Astrocyte (in vitro differentiated cells and primary cell): Measurements from ENCODE around the gene TNFRSF19. TPM values are rescaled to one million over a fixed set of nuclear protein-coding genes. Genes with fewer than 3 reads are reported as not detected.

ENCODE experiments used
- DNase-seq: peaks from one replicate; pipeline ENCODE4 v3.0.0-alpha.2; 2010; ENCODE audit warnings: low read depth
- FAIRE-seq: peaks from 2 replicates; lab custom pipeline; 2011; peaks lifted over from hg19 to GRCh38; lab: Jason Lieb, UNC
- H2AFZ ChIP-seq: 2 replicates; pipeline ENCODE4 v1.6.0; 2012; ENCODE audit warnings: low read depth, low read length, inconsistent platforms
- H3K27ac ChIP-seq: 2 replicates; pipeline ENCODE4 v1.5.1; 2011; ENCODE audit warnings: low read depth, low read length, inconsistent platforms
- H3K27me3 ChIP-seq: 2 replicates; pipeline ENCODE4 v1.6.0; 2011; ENCODE audit warnings: low read length, inconsistent platforms; ENCODE audit not compliant: insufficient read depth
- H3K36me3 ChIP-seq: 2 replicates; pipeline ENCODE4 v1.5.1; 2011; ENCODE audit warnings: low read length, inconsistent platforms; ENCODE audit not compliant: insufficient read depth
- H3K4me1 ChIP-seq: 2 replicates; pipeline ENCODE4 v1.5.1; 2011; ENCODE audit warnings: low read length, inconsistent platforms; ENCODE audit not compliant: insufficient read depth
- H3K4me2 ChIP-seq: 2 replicates; pipeline ENCODE4 v1.6.0; 2012; ENCODE audit warnings: low read length, inconsistent platforms
- H3K4me3 ChIP-seq: 2 replicates; pipeline ENCODE4 v1.5.1; 2011; ENCODE audit warnings: low read depth, mild to moderate bottlenecking, low read length, inconsistent platforms; ENCODE audit not compliant: insufficient read depth
- H3K79me2 ChIP-seq: 2 replicates; pipeline ENCODE4 v1.6.0; 2012; ENCODE audit warnings: mild to moderate bottlenecking, low read length, inconsistent platforms; ENCODE audit not compliant: insufficient read depth
- H3K9ac ChIP-seq: 2 replicates; pipeline ENCODE4 v1.6.0; 2012; ENCODE audit warnings: mild to moderate bottlenecking, low read length, inconsistent platforms
- H3K9me3 ChIP-seq: 2 replicates; pipeline ENCODE4 v1.5.1; 2012; ENCODE audit warnings: low read depth, mild to moderate bottlenecking, low read length, inconsistent platforms; ENCODE audit not compliant: insufficient read depth
- H4K20me1 ChIP-seq: 2 replicates; pipeline ENCODE4 v1.6.0; 2012; ENCODE audit warnings: low read length, inconsistent platforms; ENCODE audit not compliant: insufficient read depth
- H3K27ac Mint-ChIP-seq: one replicate; pipeline ENCODE4 v1.8.0; 2021; ENCODE audit warnings: mild to moderate bottlenecking, mixed read lengths; ENCODE audit not compliant: unreplicated experiment
- H3K27me3 Mint-ChIP-seq: one replicate; pipeline ENCODE4 v1.8.0; 2021; ENCODE audit warnings: low read depth, mixed read lengths; ENCODE audit not compliant: unreplicated experiment
- H3K36me3 Mint-ChIP-seq: one replicate; pipeline ENCODE4 v1.8.0; 2021; ENCODE audit warnings: low read depth, mixed read lengths; ENCODE audit not compliant: unreplicated experiment
- H3K4me1 Mint-ChIP-seq: one replicate; pipeline ENCODE4 v1.8.0; 2021; ENCODE audit warnings: low read depth, mixed read lengths; ENCODE audit not compliant: unreplicated experiment
- H3K4me3 Mint-ChIP-seq: one replicate; pipeline ENCODE4 v1.8.0; 2021; ENCODE audit warnings: mild to moderate bottlenecking, moderate library complexity, mixed read lengths; ENCODE audit not compliant: unreplicated experiment
- H3K9me3 Mint-ChIP-seq: one replicate; pipeline ENCODE4 v1.8.0; 2021; ENCODE audit warnings: mild to moderate bottlenecking, mixed read lengths; ENCODE audit not compliant: unreplicated experiment
- CTCF ChIP-seq: IDR thresholded peaks from 2 replicates; pipeline ENCODE4 v1.5.1; 2011; ENCODE audit warnings: low read depth, mild to moderate bottlenecking, inconsistent platforms, low read length, moderate library complexity; ENCODE audit not compliant: insufficient read depth
- EZH2 ChIP-seq: IDR thresholded peaks from 2 replicates; pipeline ENCODE4 v1.6.1; 2012; ENCODE audit warnings: mild to moderate bottlenecking, low read length, inconsistent platforms; ENCODE audit not compliant: insufficient read depth
- total RNA-seq: library from RNA; stranded (reverse); gene quantifications from 2 replicates; pipeline ENCODE4 v1.2.1, GENCODE V29; 2021

Gene TNFRSF19
- total RNA-seq, 1 donor from 2014 or later = 27.8 TPM

GRCh38 chr13:23631311-23632047 lies 61.3 kb downstream of the TNFRSF19 start:
- Histone ChIP-seq H4K20me1 (no peaks in the 10 kb centered on the region), H3K4me1 (peaks cover 10% of the 10 kb centered on the region)

GRCh38 chr13:23632048-23632582 lies 61.9 kb downstream of the TNFRSF19 start:
- H3K27me3 Mint-ChIP-seq = no peaks in the 10 kb centered on the region
- H3K27ac Mint-ChIP-seq = no peak overlapping the region
- Histone ChIP-seq H3K27me3 (no peaks in the 10 kb centered on the region), H3K79me2 (peaks cover 3% of the 10 kb centered on the region), H3K4me1 (peaks cover 4% of the 10 kb centered on the region), H2AFZ (no peak overlapping the region), H3K9me3 (no peaks in the 10 kb centered on the region), H3K27ac (no peak overlapping the region), H3K9ac (no peak overlapping the region), H3K4me3 (no peak overlapping the region), H3K36me3 (peaks cover 7% of the 10 kb centered on the region), H3K4me2 (no peak overlapping the region), H4K20me1 (no peaks in the 10 kb centered on the region)
- no peaks in the 10 kb centered on the region for H3K9me3 Mint-ChIP-seq
- no peak overlapping the region for H3K4me3 Mint-ChIP-seq
- DNase-seq (no peak), FAIRE-seq (no peak)
- peaks cover 15% of the 10 kb centered on the region for H3K4me1 Mint-ChIP-seq
- TF ChIP-seq EZH2 = no peak
- no peak for TF ChIP-seq CTCF
- peaks cover 23% of the 10 kb centered on the region for H3K36me3 Mint-ChIP-seq

More at GRCh38 chr13:23631311-23632047, 61.3 kb downstream of the TNFRSF19 start:
- TF ChIP-seq CTCF (no peak), EZH2 (no peak)
- Histone ChIP-seq H3K36me3 (peaks cover 13% of the 10 kb centered on the region), H3K79me2 (peaks cover 3% of the 10 kb centered on the region), H3K9me3 (no peaks in the 10 kb centered on the region), H3K27me3 (no peaks in the 10 kb centered on the region), H2AFZ (no peak overlapping the region), H3K27ac (no peak overlapping the region), H3K9ac (no peak overlapping the region), H3K4me3 (no peak overlapping the region), H3K4me2 (no peak overlapping the region)
- H3K27me3 Mint-ChIP-seq = no peaks in the 10 kb centered on the region
- no peak for FAIRE-seq
- no peaks in the 10 kb centered on the region for H3K9me3 Mint-ChIP-seq
- H3K4me1 Mint-ChIP-seq = peaks cover 15% of the 10 kb centered on the region
- peaks cover 27% of the 10 kb centered on the region for H3K36me3 Mint-ChIP-seq
- DNase-seq = no peak
- H3K4me3 Mint-ChIP-seq = no peak overlapping the region
- no peak overlapping the region for H3K27ac Mint-ChIP-seq

GRCh38 chr13:23632741-23633140 lies 62.5 kb downstream of the TNFRSF19 start:
- H3K4me1 Mint-ChIP-seq = peaks cover 18% of the 10 kb centered on the region
- H3K27me3 Mint-ChIP-seq = no peaks in the 10 kb centered on the region
- Histone ChIP-seq H3K9me3 (no peaks in the 10 kb centered on the region), H3K4me1 (no peaks in the 10 kb centered on the region), H2AFZ (no peak overlapping the region), H3K4me2 (no peak overlapping the region), H4K20me1 (no peaks in the 10 kb centered on the region), H3K36me3 (peaks cover 2% of the 10 kb centered on the region), H3K79me2 (peaks cover 3% of the 10 kb centered on the region), H3K27me3 (no peaks in the 10 kb centered on the region), H3K27ac (no peak overlapping the region), H3K9ac (no peak overlapping the region), H3K4me3 (no peak overlapping the region)
- H3K4me3 Mint-ChIP-seq = no peak overlapping the region
- peak overlapping the region; percentile 20 for H3K27ac Mint-ChIP-seq
- no peak for DNase-seq
- H3K9me3 Mint-ChIP-seq = no peaks in the 10 kb centered on the region
- H3K36me3 Mint-ChIP-seq = peaks cover 19% of the 10 kb centered on the region
- no peak for TF ChIP-seq EZH2
- no peak for TF ChIP-seq CTCF
- FAIRE-seq = no peak
